GM21717 (cell line): ENCODE results near the gene BABAM2.

Experiments
- ATAC-seq: cut with Tn5 transposase; IDR thresholded peaks from one replicate; pipeline ENCODE4 v1.9.1; 2021; ENCODE audit warnings: mild to moderate bottlenecking, moderate library complexity; ENCODE audit not compliant: unreplicated experiment

The BABAM2 gene

GRCh38 chr2:28271231-28271918 lies 380.8 kb downstream of the BABAM2 start:
- no peak for ATAC-seq

- ATAC-seq: no peak
These were observed 381.4 kb downstream of the BABAM2 start for GRCh38 chr2:28271919-28272250.

- no peak for ATAC-seq
These were observed 383.2 kb downstream of the BABAM2 start for GRCh38 chr2:28273751-28274150.

GRCh38 chr2:28274911-28275685 lies 384.6 kb downstream of the BABAM2 start:
- ATAC-seq: no peak

- peak; percentile 70 for ATAC-seq
These were observed 385.6 kb downstream of the BABAM2 start for GRCh38 chr2:28276076-28276618.

- ATAC-seq: no peak
These were observed 386.3 kb downstream of the BABAM2 start for GRCh38 chr2:28276807-28277206.

GRCh38 chr2:28277466-28277865 lies 386.9 kb downstream of the BABAM2 start:
- no peak for ATAC-seq

GRCh38 chr2:28279371-28279770 lies 388.8 kb downstream of the BABAM2 start:
- ATAC-seq: no peak

- no peak for ATAC-seq
These were observed 390.1 kb downstream of the BABAM2 start for GRCh38 chr2:28280619-28281018.

- no peak for ATAC-seq
These were observed 391.2 kb downstream of the BABAM2 start for GRCh38 chr2:28281739-28282138.

GRCh38 chr2:28282248-28282647 lies 391.7 kb downstream of the BABAM2 start:
- ATAC-seq: no peak

GRCh38 chr2:28282861-28283646 lies 392.5 kb downstream of the BABAM2 start:
- no peak for ATAC-seq

GRCh38 chr2:28283861-28284260 lies 393.3 kb downstream of the BABAM2 start:
- ATAC-seq: no peak

GRCh38 chr2:28286678-28287077 lies 396.1 kb downstream of the BABAM2 start:
- no peak for ATAC-seq

GRCh38 chr2:28287256-28287915 lies 396.9 kb downstream of the BABAM2 start:
- ATAC-seq: no peak

GRCh38 chr2:28288620-28289019 lies 398.1 kb downstream of the BABAM2 start:
- ATAC-seq: no peak

- ATAC-seq: no peak
These were observed 401.4 kb downstream of the BABAM2 start for GRCh38 chr2:28291811-28292440.

GRCh38 chr2:28292491-28292890 lies 402.0 kb downstream of the BABAM2 start:
- ATAC-seq: no peak

GRCh38 chr2:28293416-28293815 lies 402.9 kb downstream of the BABAM2 start:
- ATAC-seq: no peak

GRCh38 chr2:28294451-28294850 lies 403.9 kb downstream of the BABAM2 start:
- no peak for ATAC-seq
